Liver (tissue), 2 donors: ENCODE measurements around the gene BTNL9.

Source experiments
- TF ChIP-seq, protein P1 (sequence below): fragments of 150-350 bp; IDR thresholded peaks from 2 replicates; pipeline ENCODE4 v1.5.1; 2017; ENCODE audit warnings: improper control_type of control experiment, low read depth, low read length; ENCODE audit not compliant: missing input control
- TF ChIP-seq, protein P2 (sequence below): IDR thresholded peaks from 2 replicates; pipeline ENCODE4 v1.6.1; 2016; ENCODE audit warnings: antibody characterized with exemption
- donor health status: healthy.

GRCh38 chr5:181071257-181071656 lies 31.2 kb downstream of the BTNL9 start:
- TF ChIP-seq, protein P1, sequence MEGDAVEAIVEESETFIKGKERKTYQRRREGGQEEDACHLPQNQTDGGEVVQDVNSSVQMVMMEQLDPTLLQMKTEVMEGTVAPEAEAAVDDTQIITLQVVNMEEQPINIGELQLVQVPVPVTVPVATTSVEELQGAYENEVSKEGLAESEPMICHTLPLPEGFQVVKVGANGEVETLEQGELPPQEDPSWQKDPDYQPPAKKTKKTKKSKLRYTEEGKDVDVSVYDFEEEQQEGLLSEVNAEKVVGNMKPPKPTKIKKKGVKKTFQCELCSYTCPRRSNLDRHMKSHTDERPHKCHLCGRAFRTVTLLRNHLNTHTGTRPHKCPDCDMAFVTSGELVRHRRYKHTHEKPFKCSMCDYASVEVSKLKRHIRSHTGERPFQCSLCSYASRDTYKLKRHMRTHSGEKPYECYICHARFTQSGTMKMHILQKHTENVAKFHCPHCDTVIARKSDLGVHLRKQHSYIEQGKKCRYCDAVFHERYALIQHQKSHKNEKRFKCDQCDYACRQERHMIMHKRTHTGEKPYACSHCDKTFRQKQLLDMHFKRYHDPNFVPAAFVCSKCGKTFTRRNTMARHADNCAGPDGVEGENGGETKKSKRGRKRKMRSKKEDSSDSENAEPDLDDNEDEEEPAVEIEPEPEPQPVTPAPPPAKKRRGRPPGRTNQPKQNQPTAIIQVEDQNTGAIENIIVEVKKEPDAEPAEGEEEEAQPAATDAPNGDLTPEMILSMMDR: no peak
- TF ChIP-seq, protein P2, sequence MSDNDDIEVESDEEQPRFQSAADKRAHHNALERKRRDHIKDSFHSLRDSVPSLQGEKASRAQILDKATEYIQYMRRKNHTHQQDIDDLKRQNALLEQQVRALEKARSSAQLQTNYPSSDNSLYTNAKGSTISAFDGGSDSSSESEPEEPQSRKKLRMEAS: no peak
